ENCODE measurements around the gene KLHL29.

DNA sequence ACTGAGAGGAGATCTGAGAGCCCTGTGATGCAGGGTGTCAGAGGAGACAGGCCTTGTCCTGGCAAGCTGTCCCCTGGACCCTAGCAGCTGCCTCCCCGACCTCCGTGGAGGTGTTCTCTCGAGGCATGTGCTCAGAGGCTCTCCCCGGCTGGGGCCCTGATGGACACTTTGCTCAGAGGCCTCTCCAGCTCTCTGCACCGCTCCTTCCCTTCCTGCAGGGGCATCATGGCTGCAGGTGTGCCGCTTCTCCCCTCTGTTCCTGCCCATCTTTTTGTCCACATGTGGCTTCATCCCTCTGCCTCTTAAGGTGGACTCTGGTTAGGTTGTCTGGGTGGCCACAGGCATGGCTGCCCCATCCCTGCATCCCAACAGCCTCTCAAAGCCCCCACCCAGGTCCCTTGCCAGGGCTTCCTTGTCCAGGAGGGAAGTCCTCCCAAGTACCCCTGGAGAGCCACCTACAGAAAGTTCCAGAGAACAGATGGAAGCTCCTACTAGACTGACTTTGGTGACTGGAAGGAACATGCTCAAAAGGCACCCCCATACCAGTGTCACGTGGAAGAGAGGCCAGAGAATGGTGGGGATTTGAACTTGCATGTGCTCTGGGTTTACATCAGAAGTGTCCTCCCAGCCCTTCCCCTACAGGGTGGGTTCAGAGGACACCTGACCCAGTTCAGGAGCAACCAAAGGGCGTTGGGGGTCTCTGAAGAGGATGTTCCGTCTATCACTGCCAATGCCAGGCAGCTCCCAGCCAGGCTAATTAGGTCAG lies 120.4 kb downstream of the KLHL29 start:
- TF ChIP-seq POLR2A (IDR thresholded peaks at IDR 0.05; ENCODE audit: low read depth, low read length) = no peak
- no peak for TF ChIP-seq POLR2AphosphoS5 (IDR thresholded peaks at IDR 0.05; ENCODE audit: low read depth, low read length)
- TF ChIP-seq TAF1 (IDR thresholded peaks at IDR 0.05; ENCODE audit: borderline replicate concordance, low read depth, low read length) = no peak
